Upper lobe of right lung (tissue), 1 donor: ENCODE data around the gene LILRA2. TPM values are rescaled to one million over a fixed set of nuclear protein-coding genes. Genes with fewer than 3 reads are reported as not detected.
"Not testable (repeated sequence)": the region's sequence is repeated elsewhere in the genome, so short reads cannot be mapped to it uniquely, and the experiment has no call there.

Source experiments
- ATAC-seq: fragments of 200-7000 bp; cut with Tn5 transposase; one replicate; pipeline ENCODE4 v1.9.1; 2020; ENCODE audit warnings: mild to moderate bottlenecking, moderate library complexity
- DNase-seq: peaks from one replicate; pipeline ENCODE4 v3.0.0-alpha.2; 2020
- H3K27ac ChIP-seq: fragments of 200-600 bp; one replicate; pipeline ENCODE4 v1.8.0; 2022
- H3K27me3 ChIP-seq: fragments of 200-600 bp; one replicate; pipeline ENCODE4 v1.8.0; 2022; ENCODE audit warnings: mild to moderate bottlenecking
- H3K36me3 ChIP-seq: fragments of 200-600 bp; one replicate; pipeline ENCODE4 v1.8.0; 2022
- H3K4me1 ChIP-seq: fragments of 200-600 bp; one replicate; pipeline ENCODE4 v1.8.0; 2022
- H3K4me3 ChIP-seq: fragments of 200-600 bp; one replicate; pipeline ENCODE4 v1.8.0; 2022; ENCODE audit warnings: mild to moderate bottlenecking
- H3K9me3 ChIP-seq: fragments of 200-600 bp; one replicate; pipeline ENCODE4 v1.8.0; 2022
- CTCF ChIP-seq: fragments of 200-600 bp; IDR thresholded peaks from one replicate; pipeline ENCODE4 v1.8.0; 2022; ENCODE audit warnings: antibody characterized with exemption
- intact Hi-C: fragments of 100-400 bp; cut with DNase I; formaldehyde crosslinking; loops from one replicate; pipeline ENCODE4 v1.11.0; 2022
- total RNA-seq: library from RNA; stranded (reverse); fragmentation: NEBNext Ultra II Directional; extraction: Animal tissue kit (Norgen Biotek cat#: 25700); gene quantifications from one replicate; pipeline ENCODE4 v1.2.1, GENCODE V29; 2021
- donor health status: DM: no; HTN: yes; CAD: no; lungs with severe emphysema.

Gene LILRA2
- total RNA-seq, 1 donor from 2014 or later = 15.4 TPM

DNA sequence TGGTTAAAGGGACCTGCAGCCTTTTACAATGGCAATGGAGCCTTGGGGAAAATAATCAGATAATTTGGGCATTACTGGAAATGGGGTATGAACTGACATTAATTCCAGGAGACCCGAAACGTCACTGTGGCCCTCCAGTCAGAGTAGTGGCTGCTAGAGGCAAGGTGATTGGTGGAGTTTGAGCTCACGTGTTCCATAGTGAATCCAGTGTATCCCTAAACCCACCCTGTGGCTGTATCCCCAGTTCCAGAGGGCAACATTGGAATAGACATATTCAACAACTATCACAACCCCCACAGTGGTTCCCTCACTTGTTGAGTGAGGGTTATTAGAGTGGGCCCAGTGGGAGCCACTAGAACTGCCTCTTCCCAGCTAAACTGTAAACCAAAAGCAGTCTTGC lies 3.3 kb upstream of the LILRA2 start:
- no peak for TF ChIP-seq CTCF
- Histone ChIP-seq H3K27me3 (peaks cover 7% of the 10 kb centered on the region), H3K4me3 (no peak overlapping the region), H3K4me1 (no peaks in the 10 kb centered on the region), H3K27ac (no peak overlapping the region), H3K9me3 (no peaks in the 10 kb centered on the region), H3K36me3 (no peaks in the 10 kb centered on the region)
- no peak for DNase-seq
- intact Hi-C loops = no loop called here
- ATAC-seq = no peak

GRCh38 chr19:54571715-54572615 lies 1.6 kb upstream of the LILRA2 start:
- DNase-seq (peak; percentile 63), ATAC-seq (peak; percentile 61)
- intact Hi-C loops, H3K27me3 ChIP-seq, H3K4me1 ChIP-seq, H3K27ac ChIP-seq, H3K9me3 ChIP-seq, H3K36me3 ChIP-seq, H3K4me3 ChIP-seq: not testable (repeated sequence)

DNA sequence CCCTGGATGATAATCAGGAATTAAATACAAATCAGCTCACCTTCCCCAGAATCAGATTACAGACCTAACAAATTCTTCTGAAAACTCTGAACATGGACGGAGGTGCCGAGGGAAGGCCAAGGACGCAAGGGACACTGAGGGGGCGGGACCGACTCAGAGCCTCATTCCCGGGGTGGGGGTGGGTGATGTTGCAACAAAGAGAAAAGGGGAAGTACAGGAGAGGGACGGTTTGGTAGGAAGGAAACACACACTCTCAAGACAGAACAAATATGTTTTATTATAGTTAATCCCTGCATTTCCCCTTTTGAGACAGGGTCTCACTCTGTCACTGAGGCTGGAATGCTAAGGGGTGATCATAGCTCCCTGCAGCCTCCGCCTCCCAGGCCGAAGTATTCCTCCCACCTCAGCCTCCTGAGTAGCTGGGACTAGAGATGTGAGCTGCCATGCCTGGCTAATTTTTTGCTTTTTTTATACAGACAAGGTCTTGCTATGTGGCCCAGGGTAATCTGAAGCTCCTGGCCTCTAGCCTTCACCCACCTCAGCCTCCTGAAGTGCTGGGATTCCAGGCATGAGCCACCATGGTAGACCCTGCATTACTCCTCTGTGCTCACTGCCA lies 786 bp upstream of the LILRA2 start:
- Histone ChIP-seq H3K36me3 (no peaks in the 10 kb centered on the region), H3K4me1 (no peaks in the 10 kb centered on the region), H3K27ac (peak overlapping the region; percentile 36), H3K4me3 (no peak overlapping the region), H3K9me3 (no peaks in the 10 kb centered on the region), H3K27me3 (peaks cover 7% of the 10 kb centered on the region)
- no peak for TF ChIP-seq CTCF
- intact Hi-C loops = no loop called here
- DNase-seq = peak; percentile 77
- ATAC-seq = peak; percentile 80

GRCh38 chr19:54574051-54574450 lies 461 bp downstream of the LILRA2 start:
- TF ChIP-seq CTCF = no peak
- intact Hi-C loops = no loop called here
- no peak for ATAC-seq
- DNase-seq = no peak
- Histone ChIP-seq H3K4me1 (no peaks in the 10 kb centered on the region), H3K27me3 (peaks cover 7% of the 10 kb centered on the region), H3K36me3 (no peaks in the 10 kb centered on the region), H3K9me3 (no peaks in the 10 kb centered on the region), H3K4me3 (peak overlapping the region; percentile 25), H3K27ac (no peak overlapping the region)

DNA sequence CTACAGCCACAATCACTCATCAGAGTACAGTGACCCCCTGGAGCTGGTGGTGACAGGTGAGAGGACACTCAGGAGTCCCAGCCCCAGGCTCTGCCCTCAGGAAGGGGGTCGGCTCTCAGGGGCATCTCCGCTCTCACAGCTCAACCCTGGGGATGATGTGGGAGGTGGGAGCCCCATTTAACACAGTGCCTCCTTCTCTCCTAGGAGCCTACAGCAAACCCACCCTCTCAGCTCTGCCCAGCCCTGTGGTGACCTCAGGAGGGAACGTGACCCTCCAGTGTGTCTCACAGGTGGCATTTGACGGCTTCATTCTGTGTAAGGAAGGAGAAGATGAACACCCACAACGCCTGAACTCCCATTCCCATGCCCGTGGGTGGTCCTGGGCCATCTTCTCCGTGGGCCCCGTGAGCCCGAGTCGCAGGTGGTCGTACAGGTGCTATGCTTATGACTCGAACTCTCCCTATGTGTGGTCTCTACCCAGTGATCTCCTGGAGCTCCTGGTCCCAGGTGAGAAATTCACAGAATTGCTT lies 1.0 kb downstream of the LILRA2 start:
- DNase-seq = no peak
- TF ChIP-seq CTCF = no peak
- intact Hi-C loops = no loop called here

DNA sequence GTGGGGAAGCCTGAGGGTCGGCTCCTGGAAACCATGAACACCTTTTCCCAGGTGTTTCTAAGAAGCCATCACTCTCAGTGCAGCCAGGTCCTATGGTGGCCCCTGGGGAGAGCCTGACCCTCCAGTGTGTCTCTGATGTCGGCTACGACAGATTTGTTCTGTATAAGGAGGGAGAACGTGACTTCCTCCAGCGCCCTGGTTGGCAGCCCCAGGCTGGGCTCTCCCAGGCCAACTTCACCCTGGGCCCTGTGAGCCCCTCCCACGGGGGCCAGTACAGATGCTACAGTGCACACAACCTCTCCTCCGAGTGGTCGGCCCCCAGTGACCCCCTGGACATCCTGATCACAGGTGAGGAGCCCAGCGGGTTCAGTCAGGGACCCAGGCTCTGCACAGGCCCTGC lies 1.6 kb downstream of the LILRA2 start:
- ATAC-seq, H3K36me3 ChIP-seq, H3K4me1 ChIP-seq, H3K27me3 ChIP-seq, DNase-seq, H3K27ac ChIP-seq, intact Hi-C loops, H3K4me3 ChIP-seq, H3K9me3 ChIP-seq: not testable (repeated sequence)

More for the DNA sequence above, 1.0 kb downstream of the LILRA2 start:
- no peaks in the 10 kb centered on the region for H3K9me3 ChIP-seq
- H3K4me3 ChIP-seq = no peak overlapping the region
- peaks cover 7% of the 10 kb centered on the region for H3K27me3 ChIP-seq
- H3K27ac ChIP-seq = no peak overlapping the region
- ATAC-seq = no peak
- H3K36me3 ChIP-seq = no peaks in the 10 kb centered on the region
- H3K4me1 ChIP-seq = no peaks in the 10 kb centered on the region
